ENCODE results near the gene ZNF346.

Gene ZNF346

DNA sequence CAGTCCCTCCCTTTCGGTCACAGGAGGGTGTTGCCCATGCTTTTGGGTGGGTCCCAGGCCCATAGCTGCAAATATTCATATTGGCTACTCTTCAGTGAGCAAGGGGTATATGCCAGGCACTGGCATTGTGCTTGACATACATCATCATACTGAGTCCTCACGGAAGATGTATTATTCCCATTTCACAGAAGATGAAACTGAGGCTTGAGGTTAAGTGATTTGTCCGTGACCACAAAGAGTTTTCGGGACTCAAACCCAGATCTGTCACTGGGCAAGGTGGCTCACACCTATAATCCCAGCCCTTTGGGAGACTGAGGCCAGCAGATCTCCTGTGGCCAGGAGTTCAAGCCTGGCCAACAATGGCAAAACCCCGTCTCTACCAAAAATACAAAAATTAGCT lies 57.8 kb downstream of the ZNF346 start:
- no peaks in the 10 kb centered on the region for H3K4me1 ChIP-seq (ENCODE audit: control insufficient read depth, insufficient read depth, low read length)
- H3K36me3 ChIP-seq (ENCODE audit: control insufficient read depth, insufficient read depth, low read length) = no peaks in the 10 kb centered on the region
- H3K9ac ChIP-seq (ENCODE audit: low read length) = no peak overlapping the region
- H3K27me3 ChIP-seq (ENCODE audit: control insufficient read depth, insufficient read depth, low read length) = no peaks in the 10 kb centered on the region
- no peak overlapping the region for H3K27ac ChIP-seq (ENCODE audit: low read depth, low read length)
- no peak overlapping the region for H3K4me3 ChIP-seq (ENCODE audit: low read length)

DNA sequence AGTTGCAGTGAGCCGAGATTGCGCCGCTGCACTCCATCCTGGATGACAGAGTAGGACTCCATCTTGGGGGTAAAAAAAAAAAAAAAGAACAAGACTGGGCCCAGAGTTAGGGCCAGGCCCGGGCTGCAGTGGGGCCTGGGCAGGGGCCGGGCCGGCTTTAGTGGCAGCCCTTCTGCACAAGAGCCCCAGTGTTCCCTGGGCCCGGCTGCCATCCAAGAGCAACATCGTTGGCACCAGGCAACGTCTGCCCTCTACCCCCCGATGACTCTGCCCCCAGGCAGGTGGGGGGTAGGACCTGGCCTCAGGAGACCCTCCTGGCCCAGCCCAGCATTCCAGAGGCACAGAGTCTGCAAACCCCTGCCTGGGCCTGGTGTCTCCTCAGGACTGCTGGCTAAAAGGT lies 59.4 kb downstream of the ZNF346 start:
- Histone ChIP-seq H3K27ac (ENCODE audit: low read depth, low read length) (no peak overlapping the region), H3K9ac (ENCODE audit: low read length) (no peak overlapping the region), H3K27me3 (ENCODE audit: control insufficient read depth, insufficient read depth, low read length) (no peaks in the 10 kb centered on the region), H3K4me1 (ENCODE audit: control insufficient read depth, insufficient read depth, low read length) (no peaks in the 10 kb centered on the region), H3K36me3 (ENCODE audit: control insufficient read depth, insufficient read depth, low read length) (no peaks in the 10 kb centered on the region), H3K4me3 (ENCODE audit: low read length) (no peak overlapping the region)

DNA sequence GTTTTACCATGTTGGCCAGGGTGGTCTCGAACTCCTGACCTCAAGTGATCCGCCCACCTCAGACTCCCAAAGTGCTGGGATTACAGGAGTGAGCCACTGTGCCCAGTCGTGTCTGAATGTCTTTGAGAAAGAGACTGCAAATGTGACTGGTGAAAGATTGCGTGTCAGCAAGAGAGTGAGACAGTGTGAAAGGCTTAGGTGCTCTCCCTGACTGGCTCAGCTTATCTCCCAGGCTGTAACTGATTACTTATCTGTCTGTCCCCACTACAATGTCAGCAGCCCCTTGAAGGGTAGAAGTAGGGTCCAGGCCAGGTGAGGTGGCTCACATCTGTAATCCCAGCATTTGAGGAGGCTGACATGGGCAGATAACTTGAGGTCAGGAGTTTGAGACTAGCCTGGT lies 60.9 kb downstream of the ZNF346 start:
- Histone ChIP-seq H3K9ac (ENCODE audit: low read length) (no peak overlapping the region), H3K36me3 (ENCODE audit: control insufficient read depth, insufficient read depth, low read length) (no peaks in the 10 kb centered on the region), H3K27me3 (ENCODE audit: control insufficient read depth, insufficient read depth, low read length) (no peaks in the 10 kb centered on the region), H3K4me1 (ENCODE audit: control insufficient read depth, insufficient read depth, low read length) (no peaks in the 10 kb centered on the region), H3K27ac (ENCODE audit: low read depth, low read length) (no peak overlapping the region), H3K4me3 (ENCODE audit: low read length) (no peak overlapping the region)

DNA sequence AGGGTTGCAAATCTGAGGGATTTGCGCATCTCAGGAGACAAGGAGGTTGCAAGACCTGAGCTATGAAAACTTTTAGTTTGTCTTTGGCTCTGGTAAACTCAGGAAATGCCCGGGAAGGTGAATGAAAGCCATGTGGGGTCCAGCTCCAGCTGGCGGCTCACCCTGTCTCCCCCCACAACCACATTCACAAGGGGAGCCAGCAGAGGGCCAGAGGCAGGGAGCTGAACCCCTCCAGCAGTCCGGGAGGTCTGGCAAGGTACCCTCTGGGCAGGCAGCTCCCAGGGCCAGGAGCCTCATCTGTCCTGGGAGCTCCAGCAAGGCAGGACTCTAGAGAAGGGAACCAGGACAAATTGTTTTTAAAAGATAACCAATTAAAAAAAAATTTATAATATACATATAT lies 61.7 kb downstream of the ZNF346 start:
- Histone ChIP-seq H3K27ac (ENCODE audit: low read depth, low read length) (no peak overlapping the region), H3K4me1 (ENCODE audit: control insufficient read depth, insufficient read depth, low read length) (no peaks in the 10 kb centered on the region), H3K27me3 (ENCODE audit: control insufficient read depth, insufficient read depth, low read length) (no peaks in the 10 kb centered on the region), H3K9ac (ENCODE audit: low read length) (no peak overlapping the region), H3K4me3 (ENCODE audit: low read length) (no peak overlapping the region), H3K36me3 (ENCODE audit: control insufficient read depth, insufficient read depth, low read length) (no peaks in the 10 kb centered on the region)

DNA sequence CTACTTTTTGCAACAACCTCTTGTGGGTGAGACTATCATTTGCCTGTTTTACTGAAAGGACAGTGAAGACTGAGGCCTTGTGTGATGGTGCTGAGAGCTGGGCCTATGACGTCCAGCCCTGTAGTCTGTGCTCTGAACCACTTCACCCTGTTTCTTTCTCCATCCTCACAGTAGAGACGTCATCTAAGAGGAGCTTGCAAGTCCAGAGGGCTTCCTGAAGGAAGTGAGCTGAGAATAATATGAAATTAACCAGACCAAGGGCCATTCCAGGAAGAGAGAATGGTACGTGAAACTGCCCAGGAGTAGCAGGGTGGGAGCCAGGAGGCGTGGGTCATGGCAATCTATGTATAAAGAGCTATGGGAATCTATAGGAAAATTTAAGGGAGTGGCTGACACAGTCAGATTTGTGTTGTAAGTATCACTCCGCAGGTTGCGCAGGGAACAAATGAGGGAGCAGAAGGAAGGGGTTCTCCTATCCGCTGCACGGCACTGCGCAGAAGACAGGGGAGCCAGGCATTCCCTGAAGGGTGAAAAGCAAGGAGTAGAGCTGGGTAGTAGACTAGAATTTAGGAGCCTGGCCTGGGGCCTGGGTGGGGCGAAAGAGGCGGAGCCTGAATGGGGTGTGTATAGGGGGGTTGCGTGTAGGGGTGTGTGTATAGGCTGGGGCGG lies 63.6 kb downstream of the ZNF346 start:
- H3K4me1 ChIP-seq (ENCODE audit: control insufficient read depth, insufficient read depth, low read length) = no peaks in the 10 kb centered on the region
- H3K4me3 ChIP-seq (ENCODE audit: low read length) = no peak overlapping the region
- no peak overlapping the region for H3K9ac ChIP-seq (ENCODE audit: low read length)
- H3K27ac ChIP-seq (ENCODE audit: low read depth, low read length) = no peak overlapping the region
- H3K36me3 ChIP-seq (ENCODE audit: control insufficient read depth, insufficient read depth, low read length) = no peaks in the 10 kb centered on the region
- H3K27me3 ChIP-seq (ENCODE audit: control insufficient read depth, insufficient read depth, low read length) = no peaks in the 10 kb centered on the region

- Histone ChIP-seq H3K9ac (ENCODE audit: low read length) (no peak within 1 kb of the TSS), H3K27ac (ENCODE audit: low read depth, low read length) (no peak within 1 kb of the TSS), H3K4me1 (ENCODE audit: control insufficient read depth, insufficient read depth, low read length) (no peaks in the 10 kb centered on the region)
Measured at GRCh38 chr5:177086654-177087397, 64.3 kb downstream of the ZNF346 start, which contains the start of gene FGFR4. Gene FGFR4 (plus strand): TSS chr5:177086915. CDS start chr5:177089603, 2,688 bp downstream.

DNA sequence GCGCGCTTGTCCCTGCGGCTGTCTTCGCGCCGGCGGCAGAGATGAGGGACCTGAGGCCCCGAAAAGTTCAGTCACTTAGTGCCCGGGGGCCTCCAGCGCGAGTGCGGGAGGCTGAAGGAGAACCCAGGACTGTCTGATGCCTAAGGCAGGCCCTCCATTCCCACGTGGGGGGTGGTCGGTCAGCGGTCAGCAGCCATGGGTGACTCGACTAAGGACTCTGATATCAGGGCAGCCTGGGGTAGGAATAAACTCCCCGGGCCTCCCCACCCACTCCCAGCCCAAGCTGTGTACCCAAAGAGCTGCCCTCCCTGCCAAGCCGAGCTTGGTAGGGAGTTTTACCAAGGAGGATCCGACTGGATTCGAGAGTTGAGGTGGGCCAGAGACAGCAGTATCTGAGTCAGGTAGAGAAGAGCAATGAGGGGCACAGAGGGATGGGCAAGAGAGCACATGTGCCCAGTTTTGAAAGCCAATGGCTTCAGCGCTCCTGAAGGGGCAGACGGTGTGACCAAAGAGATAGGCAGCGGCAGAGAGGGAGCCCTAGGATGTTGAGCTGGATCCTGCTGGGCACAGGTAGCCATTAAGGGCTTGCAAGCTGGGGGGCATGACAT lies 65.0 kb downstream of the ZNF346 start:
- no peak overlapping the region for H3K27ac ChIP-seq (ENCODE audit: low read depth, low read length)
- H3K4me3 ChIP-seq (ENCODE audit: low read length) = peak overlapping the region; percentile 63

More at GRCh38 chr5:177086654-177087397, 64.3 kb downstream of the ZNF346 start, which contains the start of gene FGFR4:
- Histone ChIP-seq H3K36me3 (ENCODE audit: control insufficient read depth, insufficient read depth, low read length) (no peaks in the 10 kb centered on the region), H3K27me3 (ENCODE audit: control insufficient read depth, insufficient read depth, low read length) (no peaks in the 10 kb centered on the region), H3K4me3 (ENCODE audit: low read length) (peak within 1 kb of the TSS; percentile 63)

GRCh38 chr5:177089127-177089526 lies 66.6 kb downstream of the ZNF346 start:
- no peak overlapping the region for H3K9ac ChIP-seq (ENCODE audit: low read length)

More for the DNA sequence above, 65.0 kb downstream of the ZNF346 start:
- Histone ChIP-seq H3K27me3 (ENCODE audit: control insufficient read depth, insufficient read depth, low read length) (no peaks in the 10 kb centered on the region), H3K36me3 (ENCODE audit: control insufficient read depth, insufficient read depth, low read length) (no peaks in the 10 kb centered on the region), H3K9ac (ENCODE audit: low read length) (no peak overlapping the region), H3K4me1 (ENCODE audit: control insufficient read depth, insufficient read depth, low read length) (no peaks in the 10 kb centered on the region)

DNA sequence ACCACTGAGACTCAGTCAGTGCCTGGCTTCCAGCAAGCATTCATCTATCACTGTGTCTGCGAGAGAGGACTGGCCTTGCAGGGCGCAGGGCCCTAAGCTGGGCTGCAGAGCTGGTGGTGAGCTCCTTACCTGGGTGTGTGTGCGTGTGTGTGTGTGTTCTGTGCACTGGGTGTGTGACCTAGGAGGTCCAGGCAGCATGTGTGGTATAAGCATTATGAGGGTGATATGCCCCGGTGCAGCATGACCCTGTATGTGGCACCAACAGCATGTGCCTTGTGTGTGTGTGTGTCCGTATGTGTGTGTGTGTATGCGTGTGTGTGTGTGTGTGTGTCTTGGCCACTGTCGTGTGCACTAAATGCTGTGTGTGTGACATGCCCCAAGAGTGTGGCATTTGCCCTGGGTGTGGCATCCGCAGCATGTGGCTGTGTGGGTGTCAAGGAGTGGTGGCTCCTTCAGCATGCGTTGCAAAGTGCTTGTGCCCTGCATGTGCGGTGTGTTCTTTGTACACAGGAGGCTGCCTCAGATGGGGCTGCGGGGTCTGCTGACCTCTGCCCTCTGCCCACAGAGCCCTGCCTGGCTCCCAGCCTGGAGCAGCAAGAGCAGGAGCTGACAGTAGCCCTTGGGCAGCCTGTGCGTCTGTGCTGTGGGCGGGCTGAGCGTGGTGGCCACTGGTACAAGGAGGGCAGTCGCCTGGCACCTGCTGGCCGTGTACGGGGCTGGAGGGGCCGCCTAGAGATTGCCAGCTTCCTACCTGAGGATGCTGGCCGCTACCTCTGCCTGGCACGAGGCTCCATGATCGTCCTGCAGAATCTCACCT lies 67.5 kb downstream of the ZNF346 start:
- no peaks in the 10 kb centered on the region for H3K27me3 ChIP-seq (ENCODE audit: control insufficient read depth, insufficient read depth, low read length)
- no peak overlapping the region for H3K4me3 ChIP-seq (ENCODE audit: low read length)
- H3K36me3 ChIP-seq (ENCODE audit: control insufficient read depth, insufficient read depth, low read length) = no peaks in the 10 kb centered on the region
- H3K9ac ChIP-seq (ENCODE audit: low read length) = no peak overlapping the region
- no peaks in the 10 kb centered on the region for H3K4me1 ChIP-seq (ENCODE audit: control insufficient read depth, insufficient read depth, low read length)
- H3K27ac ChIP-seq (ENCODE audit: low read depth, low read length) = no peak overlapping the region

More at GRCh38 chr5:177089127-177089526, 66.6 kb downstream of the ZNF346 start:
- H3K27ac ChIP-seq (ENCODE audit: low read depth, low read length) = no peak overlapping the region
- no peak overlapping the region for H3K4me3 ChIP-seq (ENCODE audit: low read length)
- no peaks in the 10 kb centered on the region for H3K4me1 ChIP-seq (ENCODE audit: control insufficient read depth, insufficient read depth, low read length)
- H3K27me3 ChIP-seq (ENCODE audit: control insufficient read depth, insufficient read depth, low read length) = no peaks in the 10 kb centered on the region
- no peaks in the 10 kb centered on the region for H3K36me3 ChIP-seq (ENCODE audit: control insufficient read depth, insufficient read depth, low read length)

GRCh38 chr5:177090813-177091212 lies 68.3 kb downstream of the ZNF346 start:
- H3K27me3 ChIP-seq (ENCODE audit: control insufficient read depth, insufficient read depth, low read length) = no peaks in the 10 kb centered on the region
- no peak overlapping the region for H3K27ac ChIP-seq (ENCODE audit: low read depth, low read length)
- H3K4me1 ChIP-seq (ENCODE audit: control insufficient read depth, insufficient read depth, low read length) = no peaks in the 10 kb centered on the region
- no peak overlapping the region for H3K9ac ChIP-seq (ENCODE audit: low read length)
- no peaks in the 10 kb centered on the region for H3K36me3 ChIP-seq (ENCODE audit: control insufficient read depth, insufficient read depth, low read length)
- H3K4me3 ChIP-seq (ENCODE audit: low read length) = no peak overlapping the region

DNA sequence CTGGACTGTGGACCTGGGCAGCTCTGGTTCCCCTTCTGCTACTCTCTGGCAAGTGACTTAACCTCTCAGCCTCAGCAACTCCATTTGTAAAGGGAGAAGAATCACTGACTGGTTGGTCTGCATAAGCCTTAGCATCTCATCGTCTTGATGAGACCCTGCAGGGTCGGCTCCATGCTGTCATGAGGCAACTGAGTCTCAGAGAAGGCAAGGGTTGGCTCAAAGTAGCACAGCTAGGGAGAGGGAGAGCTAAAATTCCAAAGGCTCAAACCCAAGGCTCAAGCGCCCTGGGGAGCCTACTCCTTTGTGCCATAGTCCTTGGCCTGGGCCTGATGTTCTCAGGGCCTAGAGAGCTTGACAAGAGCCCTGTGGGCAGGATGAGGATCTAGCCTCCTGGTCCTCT lies 68.7 kb downstream of the ZNF346 start:
- Histone ChIP-seq H3K4me1 (ENCODE audit: control insufficient read depth, insufficient read depth, low read length) (no peaks in the 10 kb centered on the region), H3K4me3 (ENCODE audit: low read length) (no peak overlapping the region), H3K27ac (ENCODE audit: low read depth, low read length) (no peak overlapping the region), H3K9ac (ENCODE audit: low read length) (no peak overlapping the region), H3K27me3 (ENCODE audit: control insufficient read depth, insufficient read depth, low read length) (no peaks in the 10 kb centered on the region), H3K36me3 (ENCODE audit: control insufficient read depth, insufficient read depth, low read length) (no peaks in the 10 kb centered on the region)

Data from rectal smooth muscle tissue (tissue), 1 donor.